Loucy (cell line): Measurements from ENCODE around the gene AKAP5.

ENCODE experiments used
- CTCF ChIP-seq: fragments of 200-600 bp; sonication (generic); conservative IDR thresholded peaks from 2 replicates; pipeline ENCODE4 v1.5.1; 2014; ENCODE audit warnings: mild to moderate bottlenecking, antibody characterized with exemption, low read length
- EZH2phosphoT487 ChIP-seq: fragments of 200-600 bp; IDR thresholded peaks from 2 replicates; pipeline ENCODE4 v1.6.1; 2018; ENCODE audit warnings: antibody characterized with exemption, mild to moderate bottlenecking, moderate library complexity, borderline replicate concordance

GRCh38 chr14:64495252-64495651 is 30.0 kb downstream of the AKAP5 start:
- no peak for TF ChIP-seq CTCF
- TF ChIP-seq EZH2phosphoT487 = no peak
